ENCODE results near the gene PAOX.

Gene PAOX

DNA sequence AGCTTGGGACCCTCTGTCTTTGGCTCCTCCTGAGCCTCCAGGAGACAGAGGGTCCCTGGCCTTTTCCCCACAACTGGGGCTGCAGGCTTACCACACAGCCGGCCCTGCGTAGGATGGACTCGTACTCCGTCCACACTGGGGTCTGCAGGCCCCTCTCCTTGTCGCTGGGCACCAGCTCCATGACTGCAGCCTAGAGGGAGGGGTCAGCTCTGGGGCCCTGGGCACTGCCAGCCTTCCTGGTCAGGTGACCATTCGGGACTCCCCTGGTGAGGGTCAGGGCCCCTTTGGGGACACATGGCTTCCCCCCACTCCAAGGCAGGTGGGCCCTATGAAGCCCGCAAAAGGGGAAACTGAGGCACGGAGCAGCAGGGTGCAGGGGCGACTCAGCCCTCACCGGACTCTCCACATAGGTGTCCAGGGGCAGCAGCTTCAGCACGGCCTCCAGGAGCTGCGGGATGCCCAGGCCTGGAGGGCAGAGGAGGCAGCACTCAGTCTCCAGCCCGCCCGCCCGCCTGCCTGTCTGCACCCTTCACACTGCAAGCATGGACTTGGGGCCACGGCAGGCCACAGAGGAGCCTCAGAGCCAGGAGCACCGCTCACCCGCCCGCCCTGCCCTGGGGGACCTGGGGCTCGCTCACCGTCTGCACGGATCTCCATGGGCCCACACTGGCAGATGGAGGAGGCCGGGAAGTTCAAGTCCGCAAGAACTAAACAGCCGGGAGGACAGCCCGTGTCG, 22.3 kb upstream of the PAOX start:
- H3K27ac ChIP-seq: no peak overlapping the region

DNA sequence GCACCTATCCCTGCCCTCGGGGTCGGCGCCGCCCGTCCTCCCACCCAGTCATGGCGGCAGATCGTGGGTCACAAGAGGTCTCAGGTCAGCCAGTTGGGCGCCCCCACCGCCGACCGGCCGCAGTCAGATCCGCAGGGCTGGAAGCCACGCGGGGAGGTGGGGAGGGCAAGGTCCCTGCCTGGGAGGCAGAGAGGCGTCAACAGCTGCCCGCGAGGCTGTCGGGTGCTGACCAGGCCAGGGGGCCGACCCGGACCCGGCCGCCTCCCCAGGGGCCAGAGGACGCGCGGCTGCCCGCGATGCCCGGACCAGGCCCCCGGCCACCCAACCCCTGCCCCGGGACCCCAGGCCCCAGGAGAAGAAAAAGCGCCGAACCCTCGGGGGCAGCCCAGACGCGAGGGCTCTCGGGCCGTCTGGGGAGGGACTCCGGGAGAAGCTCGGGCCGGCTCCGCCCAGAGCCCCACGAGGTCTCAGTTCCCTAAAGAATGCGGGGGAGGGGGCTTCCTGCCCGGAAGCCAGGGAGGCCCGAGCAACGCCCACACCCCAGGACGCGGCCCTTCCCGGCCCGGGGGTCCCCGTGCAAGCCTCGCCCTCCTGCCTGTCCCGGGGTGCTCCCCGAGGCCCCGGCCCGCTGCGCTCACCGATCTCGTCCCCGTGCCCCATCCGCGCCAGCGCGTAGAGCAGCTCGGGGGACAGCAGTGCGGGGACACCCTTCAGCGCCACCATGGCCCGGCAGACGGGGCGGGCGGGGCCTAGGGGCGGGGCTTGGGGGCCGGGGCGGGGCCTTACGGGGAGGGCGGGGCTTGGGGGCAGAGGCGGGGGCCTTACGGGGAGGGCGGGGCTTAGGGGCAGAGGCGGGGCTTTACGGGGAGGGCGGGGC, 21.5 kb upstream of the PAOX start, which contains the start of gene FUOM:
TSS of gene FUOM (minus strand) at position 735 of the 877 bp plus-strand sequence. CDS start at position 723, 12 bp downstream.
- TF ChIP-seq, protein P1, sequence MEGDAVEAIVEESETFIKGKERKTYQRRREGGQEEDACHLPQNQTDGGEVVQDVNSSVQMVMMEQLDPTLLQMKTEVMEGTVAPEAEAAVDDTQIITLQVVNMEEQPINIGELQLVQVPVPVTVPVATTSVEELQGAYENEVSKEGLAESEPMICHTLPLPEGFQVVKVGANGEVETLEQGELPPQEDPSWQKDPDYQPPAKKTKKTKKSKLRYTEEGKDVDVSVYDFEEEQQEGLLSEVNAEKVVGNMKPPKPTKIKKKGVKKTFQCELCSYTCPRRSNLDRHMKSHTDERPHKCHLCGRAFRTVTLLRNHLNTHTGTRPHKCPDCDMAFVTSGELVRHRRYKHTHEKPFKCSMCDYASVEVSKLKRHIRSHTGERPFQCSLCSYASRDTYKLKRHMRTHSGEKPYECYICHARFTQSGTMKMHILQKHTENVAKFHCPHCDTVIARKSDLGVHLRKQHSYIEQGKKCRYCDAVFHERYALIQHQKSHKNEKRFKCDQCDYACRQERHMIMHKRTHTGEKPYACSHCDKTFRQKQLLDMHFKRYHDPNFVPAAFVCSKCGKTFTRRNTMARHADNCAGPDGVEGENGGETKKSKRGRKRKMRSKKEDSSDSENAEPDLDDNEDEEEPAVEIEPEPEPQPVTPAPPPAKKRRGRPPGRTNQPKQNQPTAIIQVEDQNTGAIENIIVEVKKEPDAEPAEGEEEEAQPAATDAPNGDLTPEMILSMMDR (conservative IDR thresholded peaks at IDR 0.05): no peak
- peak within 1 kb of the TSS; percentile 71; the same call in 1 of the 2 replicates for H3K27ac ChIP-seq

More for the DNA sequence above, 22.3 kb upstream of the PAOX start:
- TF ChIP-seq, protein P1 (conservative IDR thresholded peaks at IDR 0.05): no peak

DNA sequence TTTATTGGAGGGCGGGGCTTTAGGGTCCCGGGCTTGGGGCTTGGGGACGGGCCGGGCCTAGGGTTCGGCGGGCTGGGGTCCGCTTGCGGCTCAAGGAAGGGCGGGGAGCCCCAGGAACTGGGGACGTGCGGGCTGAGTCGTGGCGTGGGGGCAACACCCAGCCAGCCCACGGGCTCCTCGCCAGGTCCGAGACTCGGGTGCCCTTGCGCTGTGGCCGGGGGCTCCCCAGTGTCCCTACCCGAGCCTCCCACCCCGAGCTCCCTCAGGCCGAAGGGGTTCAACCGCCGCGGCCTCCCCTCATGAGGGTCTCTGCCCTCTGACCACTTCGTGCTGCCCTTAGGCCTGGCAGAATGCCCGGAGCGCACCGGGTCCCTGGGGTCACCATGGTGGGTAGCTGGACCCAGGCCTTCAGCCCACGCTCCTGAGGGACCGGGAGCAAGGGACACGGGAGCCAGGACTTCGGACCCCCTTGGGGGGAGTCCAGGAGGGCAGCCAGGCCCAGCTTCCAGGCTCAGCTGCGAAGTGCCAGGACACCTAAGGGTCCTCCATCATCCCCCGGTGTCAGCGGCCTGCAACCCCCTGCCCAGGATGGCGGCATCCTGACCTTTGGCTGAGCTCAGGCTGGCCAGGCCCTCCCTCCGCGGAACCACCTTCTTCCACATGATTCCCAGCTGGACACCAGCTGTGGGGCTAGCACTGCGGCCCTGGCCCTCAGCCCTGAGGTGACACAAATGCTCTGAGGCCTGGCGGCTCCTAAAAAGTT, 20.7 kb upstream of the PAOX start:
- H3K27ac ChIP-seq: peak overlapping the region; percentile 71; the same call in 1 of the 2 replicates
- TF ChIP-seq, protein P1 (conservative IDR thresholded peaks at IDR 0.05): no peak

DNA sequence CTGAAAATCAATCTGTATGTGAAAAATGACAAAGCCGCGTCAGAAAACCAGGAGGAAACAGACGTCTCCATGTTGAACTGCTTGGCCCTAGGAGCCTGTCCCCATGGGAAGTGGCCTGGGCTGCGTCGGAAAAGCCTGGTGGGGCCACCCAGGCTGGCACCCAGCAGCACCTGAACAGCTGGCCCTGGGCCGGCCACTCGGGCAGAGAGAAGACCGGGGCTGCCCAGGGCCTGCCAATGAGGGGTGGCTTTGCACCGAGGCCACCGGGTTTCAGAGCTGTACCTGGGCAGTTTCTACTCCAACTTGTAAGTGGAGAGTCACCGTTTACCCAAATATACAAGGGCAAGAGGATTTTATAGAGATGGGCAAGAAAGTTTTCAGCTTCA, 20.1 kb upstream of the PAOX start:
- TF ChIP-seq, protein P1 (conservative IDR thresholded peaks at IDR 0.05): no peak
- peak overlapping the region; percentile 71 for H3K27ac ChIP-seq

DNA sequence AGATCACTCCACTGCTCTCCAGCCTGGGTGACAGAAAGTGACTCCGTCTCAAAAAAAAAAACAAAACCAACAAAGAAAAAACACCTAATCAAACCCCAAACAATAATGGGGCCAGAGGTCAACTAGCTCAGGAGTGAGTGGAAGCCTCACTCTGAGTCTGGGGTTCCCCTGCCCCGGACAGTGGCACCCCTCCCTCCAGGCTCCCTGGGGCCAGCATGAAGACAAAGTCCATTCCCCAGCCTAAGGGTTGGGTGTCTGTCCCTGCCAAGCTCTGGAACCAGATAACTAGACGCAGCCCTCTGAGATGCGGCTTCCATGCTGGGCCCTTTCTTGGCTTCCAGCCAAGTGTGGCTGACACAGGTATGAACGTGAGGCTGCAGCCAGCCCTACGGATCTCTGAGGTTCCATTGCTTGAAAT, 19.5 kb upstream of the PAOX start:
- H3K27ac ChIP-seq: peak overlapping the region; percentile 71

DNA sequence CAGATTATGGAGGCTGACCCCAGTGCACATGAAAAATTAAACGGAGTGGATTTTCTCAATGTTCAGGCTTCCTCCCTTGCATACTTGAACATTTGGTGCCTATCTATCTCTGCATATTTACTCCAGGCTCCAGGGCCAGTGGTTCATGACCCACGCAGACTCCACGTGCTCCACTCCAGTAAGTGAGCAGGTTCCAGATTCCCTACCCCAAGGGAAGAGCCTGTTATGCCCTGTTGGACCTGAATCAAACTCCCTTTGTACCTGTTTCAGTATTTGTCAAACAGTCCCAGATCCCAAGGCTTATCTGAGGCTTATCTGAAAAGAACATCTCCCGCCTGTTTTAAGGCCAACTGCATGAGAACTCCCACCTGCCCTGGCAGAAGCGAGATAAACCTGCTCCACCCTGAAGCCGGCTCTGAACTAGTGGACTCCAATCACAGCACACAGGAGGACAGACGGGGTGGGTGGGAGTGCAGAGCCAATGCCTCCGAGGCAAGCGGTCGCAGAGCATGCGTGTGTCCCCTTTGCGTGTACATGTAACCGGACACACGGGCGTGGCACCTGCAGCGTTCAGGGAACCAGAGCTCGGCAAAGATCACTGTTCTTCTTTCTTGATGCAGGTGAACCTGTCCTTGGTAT, 19.0 kb upstream of the PAOX start:
- peak overlapping the region; percentile 71 for H3K27ac ChIP-seq
- TF ChIP-seq, protein P1 (conservative IDR thresholded peaks at IDR 0.05): no peak

More for the DNA sequence above, 19.5 kb upstream of the PAOX start:
- TF ChIP-seq, protein P1 (conservative IDR thresholded peaks at IDR 0.05): no peak
